Epidermal melanocyte (primary cell): ENCODE results near the gene NBEAL1.
"Not testable (repeated sequence)": the region's sequence is repeated elsewhere in the genome, so short reads cannot be mapped to it uniquely, and the experiment has no call there.

Experiments used
- DNase-seq: peaks from one replicate; pipeline ENCODE4 v3.0.0; 2011; ENCODE audit warnings: low spot score; ENCODE audit not compliant: insufficient read length

NBEAL1 gene

DNA sequence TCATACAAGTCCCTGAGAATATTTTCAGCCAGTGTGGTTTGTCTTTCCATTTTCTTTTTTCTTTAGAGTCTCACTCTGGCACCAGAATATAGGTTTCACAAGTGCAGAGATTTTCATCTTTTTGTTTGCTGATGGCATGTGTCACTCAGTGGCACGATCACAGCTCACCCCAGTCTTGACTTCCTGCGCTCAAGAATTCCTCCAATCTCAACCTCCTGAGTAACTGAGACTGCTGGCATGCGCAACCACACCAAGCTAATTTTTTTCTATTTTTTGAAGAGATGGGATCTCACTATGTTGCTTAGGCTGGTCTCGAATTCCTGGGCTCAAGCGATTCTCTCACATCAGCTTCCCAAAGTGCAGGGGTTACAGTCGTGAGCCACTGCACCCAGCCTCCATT is 23.9 kb downstream of the NBEAL1 start:
- no peak for DNase-seq

DNA sequence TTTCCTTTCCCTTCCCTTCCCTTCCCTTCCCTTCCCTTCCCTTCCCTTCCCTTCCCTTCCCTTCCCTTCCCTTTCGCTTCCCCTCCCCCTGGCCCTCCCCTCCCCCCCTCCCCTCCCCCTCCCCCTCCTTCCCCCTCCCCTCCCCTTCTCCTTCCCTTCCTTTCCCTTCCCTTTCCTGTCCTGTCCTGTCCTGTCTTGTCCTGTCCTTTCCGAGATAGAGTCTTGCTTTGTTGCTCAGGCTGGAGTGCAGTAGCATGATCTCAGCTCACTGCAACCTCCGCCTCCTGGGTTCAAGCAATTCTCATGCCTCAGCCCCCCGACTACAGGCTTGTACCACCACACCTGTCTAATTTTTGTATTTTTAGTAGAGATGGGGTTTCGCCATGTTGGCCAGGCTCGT is 24.5 kb downstream of the NBEAL1 start:
- not testable (repeated sequence) for DNase-seq

DNA sequence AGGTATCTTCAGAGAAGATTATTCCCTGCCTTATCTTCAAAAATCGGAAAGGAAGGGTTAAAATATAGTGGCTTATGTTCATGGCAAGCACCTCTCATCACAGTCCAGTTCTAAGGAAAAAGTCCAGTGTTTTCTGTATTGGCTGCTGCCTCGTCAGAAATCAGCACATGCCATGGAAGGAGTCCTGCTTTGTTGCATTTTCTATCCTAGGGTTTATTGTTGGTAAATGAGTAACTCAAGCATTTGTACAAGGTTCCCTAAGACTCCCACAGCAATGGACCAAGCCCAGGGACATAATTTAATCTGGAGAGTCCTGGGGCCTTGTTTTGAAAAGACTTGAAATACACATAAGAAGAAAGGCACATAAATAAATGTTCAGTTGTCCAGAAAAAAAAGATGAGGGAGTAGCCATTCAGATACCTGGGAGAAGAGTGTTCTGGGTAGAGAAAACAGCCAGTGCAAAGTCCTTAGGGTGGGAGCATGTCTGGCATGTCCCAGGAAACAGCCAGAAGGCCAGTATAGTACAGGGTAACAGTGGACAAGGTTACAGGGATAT is 26.4 kb downstream of the NBEAL1 start:
- no peak for DNase-seq

DNA sequence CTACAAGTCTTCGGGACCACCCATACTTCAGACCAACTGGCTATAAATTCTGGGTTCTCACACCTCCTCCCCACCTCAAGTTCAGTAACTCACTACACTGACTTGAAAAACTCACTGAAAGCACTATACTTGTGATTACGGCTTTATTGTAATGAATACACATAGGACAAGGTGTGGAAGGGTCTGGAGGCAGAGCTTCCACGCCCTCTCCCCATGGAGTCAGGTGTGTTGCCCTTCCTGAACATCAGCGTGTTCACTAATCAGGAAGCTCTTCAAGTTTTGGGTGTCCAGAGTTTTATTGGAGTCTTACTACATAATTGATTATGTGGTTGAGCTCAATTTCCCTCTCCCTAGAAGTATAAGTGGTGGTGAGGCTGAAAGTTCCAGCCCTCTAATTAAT is 27.5 kb downstream of the NBEAL1 start:
- DNase-seq = no peak

DNA sequence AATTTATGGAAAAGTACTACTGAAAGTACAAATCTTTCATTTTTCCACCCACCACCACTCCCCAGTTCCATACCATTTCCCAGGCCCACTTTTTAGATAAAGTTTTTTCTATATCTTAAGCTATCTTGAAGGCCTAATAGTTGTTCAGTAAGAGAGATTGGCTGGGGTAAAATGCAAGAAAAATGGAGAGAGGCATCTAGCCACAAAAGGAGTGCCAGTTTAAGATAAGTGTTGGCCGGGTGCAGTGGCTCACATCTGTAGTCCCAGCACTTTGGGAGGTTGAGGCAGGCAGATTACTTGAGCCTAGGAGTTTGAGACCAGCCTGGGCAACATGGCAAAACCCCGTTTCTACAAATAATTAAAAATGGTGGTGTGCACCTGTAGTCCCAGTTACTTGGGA is 28.6 kb downstream of the NBEAL1 start:
- no peak for DNase-seq

DNA sequence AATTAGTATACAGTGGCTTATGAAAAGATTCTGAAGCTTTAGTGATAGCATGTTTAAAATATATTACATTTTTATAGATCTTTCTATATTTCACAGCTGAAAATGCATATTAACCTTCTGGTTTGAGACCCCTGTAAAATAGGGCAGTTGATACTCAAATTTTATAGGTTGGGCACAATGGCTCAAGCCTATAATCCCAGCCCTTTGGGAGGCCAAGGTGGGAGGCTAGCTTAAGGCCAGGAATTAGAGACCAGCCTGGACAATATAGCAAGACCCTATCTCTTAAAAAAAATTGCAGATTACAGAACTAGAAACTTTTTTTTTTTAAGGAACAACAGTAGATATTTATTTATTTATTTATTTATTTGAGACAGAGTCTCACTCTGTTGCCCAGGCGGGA is 31.2 kb downstream of the NBEAL1 start:
- DNase-seq = no peak

DNA sequence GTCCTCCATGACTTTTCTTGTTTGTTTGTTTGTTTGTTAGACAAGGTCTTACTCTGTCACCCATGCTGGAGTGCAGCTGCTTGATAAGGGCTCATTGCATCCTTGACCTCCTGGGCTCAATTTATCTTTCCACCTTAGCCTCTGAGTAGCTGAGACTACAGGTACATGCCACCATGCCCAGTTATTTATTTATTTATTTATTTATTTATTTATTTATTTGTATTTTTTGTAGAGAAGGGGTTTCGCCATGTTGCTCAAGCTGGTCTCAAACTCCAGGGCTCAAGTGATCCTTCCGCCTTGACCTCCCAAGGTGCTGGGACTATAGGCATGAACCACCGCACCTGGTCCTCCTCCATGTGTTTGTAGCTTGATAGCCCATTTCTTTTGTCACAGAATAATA is 37.9 kb downstream of the NBEAL1 start:
- DNase-seq = no peak

DNA sequence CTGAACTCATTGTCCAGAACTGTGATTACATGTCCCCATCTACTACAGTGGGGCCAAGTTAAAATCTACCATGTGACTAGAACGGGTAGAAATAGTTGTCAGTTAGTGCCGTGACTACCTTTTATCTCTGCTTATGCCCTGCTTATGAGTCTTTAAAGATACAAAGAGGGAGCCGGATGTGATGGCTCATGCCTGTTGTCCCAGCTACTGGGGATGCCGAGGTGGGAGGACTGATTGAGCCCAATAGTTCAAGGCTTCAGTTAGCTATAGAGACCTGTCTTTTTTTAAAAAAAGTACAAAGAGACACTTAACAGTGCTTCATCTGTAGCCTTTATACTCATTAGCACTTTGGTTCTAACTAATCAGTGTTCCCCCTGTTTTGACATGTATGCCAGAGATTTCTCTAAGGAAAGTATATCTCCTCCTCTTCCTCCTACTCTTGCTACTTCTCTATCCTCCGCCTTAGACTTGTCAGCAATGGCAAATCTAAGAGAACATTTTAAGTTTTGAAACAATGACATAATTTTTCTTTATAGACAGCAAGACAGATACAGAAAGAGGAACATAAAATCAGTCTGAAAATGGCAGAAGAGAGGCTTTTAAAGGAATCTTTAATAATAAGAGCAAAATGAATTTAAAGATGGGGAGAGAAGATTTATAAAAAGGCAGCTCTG is 45.0 kb downstream of the NBEAL1 start:
- no peak for DNase-seq

DNA sequence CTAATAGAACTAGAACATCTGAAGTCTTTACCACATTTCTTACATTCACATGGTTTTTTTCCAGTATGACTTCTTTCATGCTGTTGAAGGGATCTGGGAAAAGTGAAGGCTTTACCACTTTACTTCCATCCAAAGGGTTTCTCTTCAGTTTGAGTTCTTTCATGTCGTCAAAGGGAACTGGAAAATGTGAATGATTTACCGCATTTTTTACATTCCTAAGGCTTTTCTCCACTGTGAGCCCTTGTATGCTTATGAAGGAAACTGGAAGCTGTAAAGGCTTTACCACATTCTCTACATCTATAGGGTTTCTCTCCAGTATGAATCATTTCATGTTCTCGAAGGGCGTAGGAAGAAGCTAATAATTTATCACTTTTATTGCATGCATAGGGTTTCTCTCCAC is 46.7 kb downstream of the NBEAL1 start:
- DNase-seq = no peak

DNA sequence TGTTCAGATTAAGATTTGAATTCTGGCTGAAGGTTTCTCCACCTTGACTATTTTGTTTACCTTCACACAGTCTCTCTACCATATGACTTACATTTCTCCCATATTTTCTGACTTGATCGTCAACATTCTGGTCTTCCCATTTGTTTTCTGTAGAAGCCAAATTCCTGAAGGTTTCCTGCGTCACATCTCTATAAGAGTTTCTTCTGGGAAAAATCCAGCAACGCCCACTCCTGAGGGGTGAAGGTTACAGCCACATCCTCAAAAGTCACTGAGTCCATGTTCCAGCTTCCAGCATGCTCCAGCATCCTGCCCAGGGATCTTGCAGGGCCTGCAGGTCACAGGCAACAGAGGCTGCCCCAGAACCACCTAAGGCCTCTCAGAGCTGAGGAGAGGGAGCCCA is 47.5 kb downstream of the NBEAL1 start:
- DNase-seq = no peak

DNA sequence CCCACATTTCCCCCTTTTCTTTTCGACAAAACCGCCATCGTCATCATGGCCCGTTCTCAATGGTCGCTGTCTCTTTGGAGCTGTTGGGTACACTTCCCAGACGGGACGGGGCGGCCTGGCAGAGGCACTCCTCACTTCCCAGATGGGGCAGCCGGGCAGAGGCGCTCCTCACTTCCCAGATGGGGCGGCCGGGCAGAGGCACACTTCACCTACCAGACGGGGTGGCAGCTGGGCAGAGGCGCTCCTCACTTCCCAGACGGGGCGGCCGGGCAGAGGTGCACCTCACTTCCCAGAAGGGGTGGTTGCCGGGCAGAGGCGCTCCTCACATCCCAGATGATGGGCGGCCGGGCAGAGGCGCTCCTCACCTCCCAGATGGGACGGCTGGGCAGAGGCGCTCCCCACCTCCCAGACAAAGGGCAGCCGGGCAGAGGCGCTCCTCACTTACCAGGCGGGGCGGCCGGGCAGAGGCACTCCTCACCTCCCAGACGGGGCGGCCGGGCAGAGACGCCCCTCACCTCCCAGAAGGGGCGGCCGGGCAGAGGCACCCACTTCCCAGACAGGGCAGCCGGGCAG is 51.9 kb downstream of the NBEAL1 start:
- not testable (repeated sequence) for DNase-seq

DNA sequence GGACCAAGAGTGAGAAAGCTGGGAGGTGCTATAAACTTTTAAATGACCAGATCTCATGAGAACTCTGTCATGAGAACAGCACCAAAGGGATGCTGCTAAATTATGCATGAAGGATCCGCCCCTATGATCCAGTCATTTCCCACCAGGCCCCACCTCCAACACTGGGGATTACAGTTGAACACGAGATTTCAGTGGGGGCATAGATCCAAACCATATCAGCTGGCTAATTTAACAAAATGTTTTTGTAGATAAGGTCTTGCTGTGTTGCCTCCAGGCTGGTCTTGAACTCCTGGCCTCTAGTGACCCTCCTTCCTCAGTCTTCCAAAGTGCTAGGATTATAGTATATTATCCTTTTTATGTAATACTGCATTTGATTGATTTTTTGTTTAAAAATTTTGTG is 56.0 kb downstream of the NBEAL1 start:
- DNase-seq = no peak

DNA sequence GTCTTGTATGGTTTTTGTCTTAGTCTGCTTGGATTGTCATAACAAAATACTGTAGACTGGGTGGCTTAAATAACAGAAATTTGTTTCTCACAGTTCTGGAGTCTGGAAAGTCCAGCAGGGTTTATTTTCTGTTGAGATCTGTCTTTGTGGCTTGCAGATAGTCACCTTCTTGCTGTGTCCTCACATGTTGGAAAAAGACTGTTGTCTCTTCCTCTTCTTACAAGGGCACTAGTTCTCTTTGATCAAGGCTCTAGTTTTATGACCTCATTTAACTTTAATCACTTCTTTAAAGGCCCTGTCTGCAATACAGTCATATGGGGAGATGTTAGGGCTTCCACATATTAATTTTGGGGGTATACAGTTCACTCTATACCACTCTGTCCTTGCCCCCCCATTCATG is 56.5 kb downstream of the NBEAL1 start:
- DNase-seq = no peak

DNA sequence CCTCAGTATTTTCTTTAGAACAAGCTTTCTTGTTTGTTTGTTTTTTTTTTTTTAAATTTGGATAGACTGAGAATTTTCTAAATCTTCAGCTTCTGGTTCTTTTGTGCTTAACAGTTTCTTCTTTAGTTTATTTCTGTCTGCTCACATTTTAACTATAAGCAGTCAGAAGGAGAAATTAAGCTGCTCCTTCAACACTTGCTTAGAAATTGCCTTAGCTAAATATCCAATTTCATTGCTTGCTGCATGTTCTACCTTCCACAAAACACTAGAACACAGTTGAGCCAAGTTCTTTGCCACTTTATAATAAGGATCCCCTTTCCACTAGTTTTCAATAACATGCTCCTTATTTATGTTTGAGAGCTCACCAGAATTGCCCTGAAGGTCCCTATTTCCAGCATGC is 57.7 kb downstream of the NBEAL1 start:
- DNase-seq = no peak

DNA sequence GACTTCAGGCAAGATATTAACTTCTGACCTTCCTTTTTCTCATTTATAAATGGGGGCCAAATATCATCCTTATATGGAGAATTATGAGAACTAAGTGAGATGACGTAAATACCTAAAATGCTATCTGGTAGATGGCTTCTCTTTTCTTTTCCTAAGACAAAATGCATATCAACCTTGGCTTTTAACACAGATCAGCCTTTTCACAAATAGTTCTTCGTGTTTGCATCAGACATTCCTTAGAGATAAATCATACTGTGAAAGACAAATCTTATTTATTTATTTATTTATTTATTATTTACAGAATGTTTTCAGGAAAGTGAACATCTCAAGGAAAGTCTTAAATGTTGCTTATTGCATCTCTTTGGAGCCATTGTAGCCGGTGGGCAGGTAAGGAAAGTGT is 62.8 kb downstream of the NBEAL1 start:
- no peak for DNase-seq

DNA sequence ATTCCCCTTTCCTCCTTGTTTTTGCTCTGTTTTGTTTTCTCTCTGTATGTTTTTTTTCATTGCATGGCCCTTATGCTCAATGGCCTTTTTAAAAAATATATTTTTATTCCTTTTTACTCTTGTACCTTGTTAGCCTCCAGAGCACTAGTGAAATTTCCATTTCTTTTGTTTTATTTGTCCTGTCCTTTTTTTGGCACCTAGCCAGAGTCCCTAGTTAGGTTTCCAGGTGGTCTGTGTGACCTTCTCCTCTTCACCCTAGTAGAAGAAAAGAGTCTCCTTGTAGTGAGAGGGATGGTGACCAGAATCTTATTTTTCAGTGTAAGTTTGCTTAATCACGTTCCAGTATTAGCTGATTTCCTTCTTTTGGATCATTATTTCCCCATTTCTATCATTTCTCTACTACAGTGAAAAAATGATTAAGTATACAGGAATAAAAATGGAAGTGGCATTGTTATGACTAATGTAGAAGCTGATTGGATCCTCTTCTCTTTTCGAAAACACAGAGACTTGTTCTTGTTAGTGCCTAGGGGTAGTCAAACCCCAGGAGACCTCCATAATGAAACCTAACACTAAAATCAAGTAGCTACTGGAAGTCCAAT is 65.9 kb downstream of the NBEAL1 start:
- DNase-seq = no peak

DNA sequence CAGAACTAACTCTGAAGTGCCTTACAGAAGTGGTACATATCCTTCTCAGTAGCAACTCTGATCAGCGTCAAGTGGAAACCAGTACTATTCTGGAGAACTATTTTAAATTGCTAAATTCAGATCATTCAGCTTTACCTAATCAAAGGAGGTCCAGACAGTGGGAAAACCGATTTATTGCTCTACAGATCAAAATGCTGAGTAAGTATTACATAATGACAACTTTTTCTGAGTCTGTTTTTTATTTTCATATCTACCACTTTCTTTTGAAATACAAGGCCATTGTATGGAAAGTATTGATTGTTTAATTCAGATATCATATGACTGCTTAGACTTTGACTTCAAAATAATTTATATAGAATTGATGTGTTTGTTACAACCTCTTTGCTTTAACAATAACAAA is 68.7 kb downstream of the NBEAL1 start:
- no peak for DNase-seq

DNA sequence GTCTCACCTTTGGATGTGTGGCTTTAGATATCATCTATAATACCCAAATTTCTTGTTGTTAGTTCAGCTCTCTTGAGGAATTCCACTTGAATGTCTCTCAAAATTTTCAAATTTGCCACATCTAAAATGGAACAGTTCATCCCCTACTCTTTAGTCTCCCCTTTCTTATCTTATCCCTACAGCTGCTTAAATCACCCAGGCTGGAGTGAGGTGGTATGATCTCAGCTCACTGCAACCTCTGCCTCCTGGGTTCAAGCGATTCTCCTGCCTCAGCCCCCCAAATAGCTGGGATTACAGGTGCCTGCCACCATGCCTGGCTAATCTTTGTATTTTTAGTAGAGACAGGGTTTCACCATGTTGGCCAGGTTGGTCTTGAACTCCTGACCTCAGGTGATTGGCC is 71.7 kb downstream of the NBEAL1 start:
- DNase-seq = not testable (repeated sequence)

DNA sequence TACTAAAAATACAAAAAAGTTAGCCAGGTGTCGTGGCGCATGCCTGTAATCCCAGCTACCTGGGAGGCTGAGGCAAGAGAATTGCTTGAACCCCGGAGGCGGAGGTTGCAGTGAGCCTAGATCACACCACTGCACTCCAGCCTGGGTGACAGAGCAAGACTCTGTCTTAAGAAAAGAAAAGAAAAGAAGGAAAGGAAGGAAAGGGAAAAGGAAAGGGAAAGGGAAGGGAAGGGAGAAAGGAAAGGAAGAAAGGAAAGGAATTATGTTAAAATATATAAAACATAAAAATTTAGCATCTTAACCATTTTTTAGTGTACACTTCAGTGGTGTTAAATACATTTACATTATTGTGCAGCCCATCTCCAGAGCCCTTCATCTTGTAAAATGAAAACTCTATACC is 76.0 kb downstream of the NBEAL1 start:
- DNase-seq = not testable (repeated sequence)

DNA sequence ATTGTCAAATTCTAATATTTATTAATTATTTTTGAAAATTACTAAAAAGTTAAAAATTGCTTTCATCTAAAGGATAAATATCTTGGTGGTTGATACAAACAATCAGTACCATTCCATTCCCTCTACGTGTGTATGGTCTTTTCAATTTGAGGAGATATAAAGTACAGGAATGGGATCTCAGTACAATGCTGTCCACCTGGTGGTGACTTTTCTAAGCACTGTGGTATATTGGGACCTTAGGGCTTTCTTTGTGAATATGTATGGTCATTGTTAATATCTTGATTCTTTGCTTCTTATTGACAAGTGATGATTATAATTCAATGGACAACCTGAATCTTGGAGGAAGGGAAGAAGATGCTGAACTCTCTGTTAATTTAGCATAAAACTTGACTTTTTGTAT is 83.1 kb downstream of the NBEAL1 start:
- no peak for DNase-seq

DNA sequence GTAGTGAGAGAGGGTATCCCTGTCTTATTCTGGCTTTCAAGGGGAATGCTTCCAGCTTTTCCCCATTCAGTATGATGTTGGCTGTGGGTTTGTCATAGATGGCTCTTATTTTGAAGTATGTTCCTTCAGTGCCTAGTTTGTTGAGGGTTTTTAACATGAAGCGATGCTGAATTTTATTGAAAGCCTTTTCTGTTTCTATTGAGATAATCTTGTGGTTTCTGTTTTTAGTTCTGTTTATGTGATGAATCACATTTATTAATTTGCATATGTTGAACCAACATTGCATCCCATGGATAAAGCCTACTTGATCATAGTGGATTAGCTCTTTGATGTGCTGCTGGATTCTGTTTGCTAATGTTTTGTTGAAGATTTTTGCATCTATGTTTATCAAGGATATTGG is 87.7 kb downstream of the NBEAL1 start:
- not testable (repeated sequence) for DNase-seq

DNA sequence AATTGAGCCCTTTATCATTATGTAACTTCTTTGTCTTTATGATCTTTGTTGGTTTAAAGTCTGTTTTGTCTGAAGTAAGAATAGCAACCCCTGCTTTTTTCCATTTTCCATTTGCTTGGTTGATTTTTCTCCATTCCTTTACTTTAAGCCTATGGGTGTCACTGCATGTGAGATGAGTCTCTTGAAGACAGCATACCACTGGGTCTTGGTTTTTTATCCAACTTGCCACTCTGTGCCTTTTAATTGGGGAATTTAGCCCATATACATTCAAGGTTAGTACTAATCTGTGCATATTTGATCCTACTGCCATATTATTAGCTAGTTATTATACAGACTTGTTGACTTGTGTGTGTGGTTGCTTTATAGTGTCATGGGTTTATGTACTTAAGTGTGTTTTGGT is 89.6 kb downstream of the NBEAL1 start:
- no peak for DNase-seq

DNA sequence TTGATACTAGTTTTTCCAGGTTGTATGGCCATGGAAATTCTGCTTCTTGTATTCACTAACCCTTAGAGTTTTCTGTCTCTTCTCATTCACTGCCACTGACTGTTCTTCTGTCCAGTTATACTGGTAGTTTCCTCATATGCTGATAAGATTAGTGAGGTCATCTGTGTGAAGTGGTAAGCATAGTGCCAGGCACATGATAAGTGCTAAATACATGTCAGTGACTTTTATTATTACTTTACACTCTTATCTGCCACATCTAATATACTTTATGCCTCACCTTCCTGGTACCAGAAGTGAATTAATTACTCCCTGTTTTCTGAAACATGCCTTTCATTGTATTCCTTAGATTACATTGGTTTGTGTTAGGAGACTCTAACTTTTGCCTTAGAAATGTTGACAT is 91.3 kb downstream of the NBEAL1 start:
- DNase-seq = no peak
